Renal cortex interstitium (tissue), 15 donors: ENCODE measurements around the gene MAGED4. TPM values are rescaled to one million over a fixed set of nuclear protein-coding genes. Genes with fewer than 3 reads are reported as not detected.
"Not testable (repeated sequence)": the region's sequence is repeated elsewhere in the genome, so short reads cannot be mapped to it uniquely, and the experiment has no call there.

Experiments used
- DNase-seq, 11 donors: peaks; one replicate each; pipeline ENCODE4 v3.0.0-alpha.2; 2013; ENCODE audit warnings: low read depth in 9 of 11, low spot score in 4 of 11; ENCODE audit errors: extremely low read depth in 1 of 11
- long read RNA-seq, 16 experiments: transcript quantifications; one replicate each; lab custom pipeline, GENCODE V29; 2026
- polyA plus RNA-seq, 3 donors: library from polyadenylated mRNA; unstranded; fragments of 120-200 nt; gene quantifications; one replicate each; pipeline ENCODE4 v1.2.1, GENCODE V29; 2013; ENCODE audit not compliant: insufficient read length in 3 of 3

The MAGED4 gene, protein sequence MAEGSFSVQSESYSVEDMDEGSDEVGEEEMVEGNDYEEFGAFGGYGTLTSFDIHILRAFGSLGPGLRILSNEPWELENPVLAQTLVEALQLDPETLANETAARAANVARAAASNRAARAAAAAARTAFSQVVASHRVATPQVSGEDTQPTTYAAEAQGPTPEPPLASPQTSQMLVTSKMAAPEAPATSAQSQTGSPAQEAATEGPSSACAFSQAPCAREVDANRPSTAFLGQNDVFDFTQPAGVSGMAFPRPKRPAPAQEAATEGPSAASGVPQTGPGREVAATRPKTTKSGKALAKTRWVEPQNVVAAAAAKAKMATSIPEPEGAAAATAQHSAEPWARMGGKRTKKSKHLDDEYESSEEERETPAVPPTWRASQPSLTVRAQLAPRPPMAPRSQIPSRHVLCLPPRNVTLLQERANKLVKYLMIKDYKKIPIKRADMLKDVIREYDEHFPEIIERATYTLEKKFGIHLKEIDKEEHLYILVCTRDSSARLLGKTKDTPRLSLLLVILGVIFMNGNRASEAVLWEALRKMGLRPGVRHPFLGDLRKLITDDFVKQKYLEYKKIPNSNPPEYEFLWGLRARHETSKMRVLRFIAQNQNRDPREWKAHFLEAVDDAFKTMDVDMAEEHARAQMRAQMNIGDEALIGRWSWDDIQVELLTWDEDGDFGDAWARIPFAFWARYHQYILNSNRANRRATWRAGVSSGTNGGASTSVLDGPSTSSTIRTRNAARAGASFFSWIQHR
- polyA plus RNA-seq: 10 to 100 TPM; 32.7 to 50.2 (median 45.3) TPM
- long read RNA-seq, donor 1, partial matches to known transcripts: 7 of 8 reads
- long read RNA-seq, donor 1, other reads (novel, unspliced or antisense): 0 of 8 reads
- long read RNA-seq, donor 2, partial matches to known transcripts: 16 of 17 reads
- long read RNA-seq, donor 2, other reads (novel, unspliced or antisense): 0 of 17 reads
- long read RNA-seq, donor 3, partial matches to known transcripts: 5 of 8 reads
- long read RNA-seq, donor 3, other reads (novel, unspliced or antisense): 0 of 8 reads
- long read RNA-seq, donor 4, partial matches to known transcripts: 7 of 9 reads
- long read RNA-seq, donor 4, other reads (novel, unspliced or antisense): 0 of 9 reads
- long read RNA-seq, donor 5, partial matches to known transcripts: 33 of 35 reads
- long read RNA-seq, donor 5, other reads (novel, unspliced or antisense): 0 of 35 reads
- long read RNA-seq, donor 6, partial matches to known transcripts: 10 of 10 reads
- long read RNA-seq, donor 6, other reads (novel, unspliced or antisense): 0 of 10 reads
- long read RNA-seq, donor 7, partial matches to known transcripts: 13 of 15 reads
- long read RNA-seq, donor 7, other reads (novel, unspliced or antisense): 0 of 15 reads
- long read RNA-seq, donor 8, transcript MAGED4-204 (13 exons, 2,578 nt): major isoform, 6 of 40 reads
- long read RNA-seq, donor 8, partial matches to known transcripts: 34 of 40 reads
- long read RNA-seq, donor 8, other reads (novel, unspliced or antisense): 0 of 40 reads
- long read RNA-seq, donor 9, partial matches to known transcripts: 21 of 24 reads
- long read RNA-seq, donor 9, other reads (novel, unspliced or antisense): 0 of 24 reads
- long read RNA-seq, donor 10, partial matches to known transcripts: 12 of 13 reads
- long read RNA-seq, donor 10, other reads (novel, unspliced or antisense): 0 of 13 reads
- long read RNA-seq, donor 11, partial matches to known transcripts: 7 of 9 reads
- long read RNA-seq, donor 11, other reads (novel, unspliced or antisense): 0 of 9 reads
- long read RNA-seq, donor 12, partial matches to known transcripts: 0 of 1 reads
- long read RNA-seq, donor 12, other reads (novel, unspliced or antisense): 0 of 1 reads
- long read RNA-seq, donor 13, partial matches to known transcripts: 66 of 68 reads
- long read RNA-seq, donor 13, other reads (novel, unspliced or antisense): 0 of 68 reads
- long read RNA-seq, donor 14, partial matches to known transcripts: 14 of 16 reads
- long read RNA-seq, donor 14, other reads (novel, unspliced or antisense): 0 of 16 reads
- long read RNA-seq, donor 15, partial matches to known transcripts: 7 of 8 reads
- long read RNA-seq, donor 15, other reads (novel, unspliced or antisense): 0 of 8 reads
- long read RNA-seq, donor 16, partial matches to known transcripts: 109 of 112 reads
- long read RNA-seq, donor 16, other reads (novel, unspliced or antisense): 0 of 112 reads

DNA sequence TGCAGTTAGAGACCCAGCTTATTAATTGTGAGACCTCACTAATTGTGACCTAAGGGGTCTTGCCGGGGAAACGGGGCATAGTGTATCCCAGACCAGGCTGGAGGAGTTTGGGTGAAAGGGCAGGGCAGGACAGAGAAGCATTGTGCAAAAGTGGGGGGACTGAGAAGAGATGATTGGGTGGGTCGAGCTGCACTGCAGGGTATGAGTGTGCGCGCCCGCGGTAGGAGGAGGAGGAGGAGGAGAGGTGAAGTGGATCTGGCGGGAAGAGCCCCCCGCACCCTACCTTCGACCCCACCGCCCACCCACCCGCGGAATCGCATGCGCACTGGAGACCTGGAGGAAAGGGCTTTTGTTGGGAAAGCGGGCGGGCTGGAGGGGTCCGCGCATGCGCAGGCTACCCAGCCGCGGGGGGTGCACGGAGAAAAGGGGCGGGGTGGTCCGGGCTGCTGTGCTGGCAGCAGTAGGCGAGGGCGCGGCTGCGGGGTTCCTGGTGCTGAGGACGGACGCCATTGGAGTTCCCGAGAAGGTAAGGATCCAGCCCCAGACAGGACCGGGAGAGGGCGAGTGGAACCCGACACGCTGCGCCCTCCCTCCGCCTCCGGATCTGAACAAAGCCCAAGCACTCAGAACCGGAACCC is at the start of gene MAGED4:
TSS of gene MAGED4 (plus strand) at position 449 of the 638 bp plus-strand sequence. CDS start 1,035 bp downstream, outside the sequence.
- not testable (repeated sequence) for DNase-seq

DNA sequence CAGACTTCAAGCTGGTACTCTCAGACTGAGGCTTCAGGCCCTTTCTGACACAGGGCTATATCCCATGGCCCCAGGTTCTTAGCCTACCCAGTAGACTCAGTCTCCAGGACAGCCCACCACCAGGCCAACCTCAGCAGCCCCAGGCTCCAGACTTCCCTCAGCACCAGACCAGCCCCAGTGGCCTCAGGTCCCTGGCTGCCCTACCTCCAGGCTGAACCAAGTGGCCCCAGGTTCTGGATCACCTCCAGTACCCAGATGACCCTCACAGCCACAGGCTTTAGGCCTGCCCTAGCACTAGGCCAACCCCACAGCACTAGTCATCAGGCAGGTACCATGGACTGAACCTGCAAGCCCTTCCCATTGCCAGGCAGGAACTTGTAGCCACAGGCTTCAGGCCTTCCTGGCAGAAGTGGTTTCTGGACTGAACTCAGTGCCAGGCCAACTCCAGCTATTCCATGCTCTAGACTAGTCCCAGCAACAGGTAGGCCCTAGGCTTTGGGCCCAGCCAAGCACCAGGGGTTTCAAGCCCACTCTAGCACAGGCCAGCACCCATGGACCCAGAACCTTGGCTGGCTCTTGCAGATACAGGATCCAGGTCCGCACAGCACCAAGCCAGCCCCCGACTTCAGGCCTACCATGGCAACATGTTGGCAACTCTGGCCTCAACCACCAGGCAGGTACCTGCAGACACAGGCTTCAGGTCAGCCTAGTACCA is 45.7 kb upstream of the MAGED4 start:
- no peak for DNase-seq

DNA sequence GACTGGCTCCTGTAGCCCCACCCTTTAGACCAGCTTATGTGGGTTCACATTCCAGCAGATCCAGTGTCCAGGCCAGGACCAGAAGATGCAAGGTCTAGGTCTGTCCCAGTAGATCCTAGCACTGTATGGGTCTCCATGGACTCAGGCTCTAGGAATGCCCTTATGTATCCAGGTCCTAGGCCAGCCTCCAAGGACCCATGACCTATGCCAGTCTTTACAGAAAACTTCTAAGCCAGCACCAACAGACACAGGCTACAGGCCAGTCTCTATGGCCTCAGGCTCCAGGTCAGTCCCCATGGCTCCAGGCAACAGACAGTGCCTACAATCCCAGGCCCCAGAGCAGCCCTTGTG is 45.2 kb upstream of the MAGED4 start:
- no peak for DNase-seq

DNA sequence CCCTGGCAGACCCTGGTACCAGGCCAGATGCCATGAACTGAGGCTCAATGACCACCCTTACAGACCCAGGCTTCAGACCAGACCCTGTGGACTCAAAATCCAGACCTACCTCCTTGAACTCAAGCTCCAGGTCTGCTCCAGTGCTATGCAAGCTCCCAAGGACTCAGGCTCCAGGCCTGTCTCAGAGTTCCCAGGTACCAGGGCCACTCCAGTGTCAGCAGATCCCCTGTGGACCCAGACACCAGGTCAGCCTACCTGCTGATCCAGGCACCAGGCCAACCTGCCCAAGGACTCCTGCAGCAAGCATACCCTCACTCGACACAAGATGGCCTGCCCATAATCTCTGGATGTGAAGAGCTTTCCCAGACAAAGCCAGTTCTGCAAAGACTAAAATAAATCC is 44.7 kb upstream of the MAGED4 start:
- DNase-seq: no peak

DNA sequence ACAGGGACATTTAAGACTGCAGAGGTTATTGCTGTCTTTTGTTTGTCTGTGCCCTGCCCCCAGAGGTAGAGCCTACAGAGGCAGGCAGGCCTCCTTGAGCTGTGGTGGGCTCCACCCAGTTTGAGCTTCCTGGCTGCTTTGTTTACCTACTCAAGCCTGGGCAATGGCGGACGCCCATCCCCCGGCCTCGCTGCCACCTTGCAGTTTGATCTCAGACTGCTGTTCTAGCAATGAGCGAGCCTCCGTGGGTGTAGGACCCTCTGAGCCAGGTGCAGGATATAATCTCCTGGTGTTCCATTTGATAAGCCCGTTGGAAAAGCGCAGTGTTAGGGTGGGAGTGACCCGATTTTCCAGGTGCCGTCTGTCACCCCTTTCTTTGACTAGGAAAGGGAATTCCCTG is 34.0 kb upstream of the MAGED4 start:
- not testable (repeated sequence) for DNase-seq

DNA sequence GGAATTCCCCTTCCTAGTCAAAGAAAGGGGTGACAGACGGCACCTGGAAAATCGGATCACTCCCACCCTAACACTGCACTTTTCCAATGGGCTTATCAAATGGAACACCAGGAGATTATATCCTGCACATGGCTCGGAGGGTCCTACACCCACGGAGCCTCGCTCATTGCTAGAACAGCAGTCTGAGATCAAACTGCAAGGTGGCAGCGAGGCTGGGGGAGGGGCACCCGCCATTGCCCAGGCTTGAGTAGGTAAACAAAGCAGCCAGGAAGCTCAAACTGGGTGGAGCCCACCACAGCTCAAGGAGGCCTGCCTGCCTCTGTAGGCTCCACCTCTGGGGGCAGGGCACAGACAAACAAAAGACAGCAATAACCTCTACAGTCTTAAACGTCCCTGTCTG is 24.5 kb upstream of the MAGED4 start:
- DNase-seq: not testable (repeated sequence)

DNA sequence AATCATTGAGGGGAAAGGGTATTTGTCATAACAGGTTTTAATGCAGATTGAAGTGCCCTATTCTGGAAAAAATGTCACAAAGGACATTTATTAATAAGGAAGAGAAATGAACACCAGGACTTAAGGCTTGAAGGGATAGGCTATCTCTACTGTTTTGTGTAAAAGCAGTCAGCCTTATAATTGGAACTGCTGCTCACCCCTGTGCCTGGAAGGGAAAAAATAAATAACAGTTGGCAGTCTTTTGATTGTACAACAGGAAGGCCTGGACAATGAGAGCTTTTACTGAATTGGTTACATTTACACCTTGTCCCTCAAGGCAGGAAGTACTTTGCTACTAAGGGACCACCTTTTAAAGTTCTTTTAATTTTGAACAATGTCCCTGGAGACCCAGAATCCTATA is 17.8 kb upstream of the MAGED4 start:
- DNase-seq: no peak

DNA sequence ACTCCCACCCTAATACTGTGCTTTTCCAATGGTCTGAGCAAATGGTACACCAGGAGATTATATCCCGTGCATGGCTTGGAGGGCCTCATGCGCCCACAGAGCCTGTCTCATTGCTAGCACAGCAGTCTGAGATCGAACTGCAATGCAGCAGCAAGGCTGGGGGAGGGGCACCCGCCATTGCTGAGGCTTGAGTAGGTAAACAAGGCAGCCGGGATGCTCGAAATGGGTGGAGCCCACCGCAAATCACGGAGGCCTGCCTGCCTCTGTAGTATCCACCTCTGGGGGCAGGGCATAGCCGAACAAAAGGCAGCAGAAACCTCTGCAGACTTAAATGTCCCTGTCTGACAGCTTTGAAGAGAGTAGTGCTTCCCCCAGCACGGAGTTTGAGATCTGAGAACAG is 13.6 kb upstream of the MAGED4 start:
- not testable (repeated sequence) for DNase-seq

DNA sequence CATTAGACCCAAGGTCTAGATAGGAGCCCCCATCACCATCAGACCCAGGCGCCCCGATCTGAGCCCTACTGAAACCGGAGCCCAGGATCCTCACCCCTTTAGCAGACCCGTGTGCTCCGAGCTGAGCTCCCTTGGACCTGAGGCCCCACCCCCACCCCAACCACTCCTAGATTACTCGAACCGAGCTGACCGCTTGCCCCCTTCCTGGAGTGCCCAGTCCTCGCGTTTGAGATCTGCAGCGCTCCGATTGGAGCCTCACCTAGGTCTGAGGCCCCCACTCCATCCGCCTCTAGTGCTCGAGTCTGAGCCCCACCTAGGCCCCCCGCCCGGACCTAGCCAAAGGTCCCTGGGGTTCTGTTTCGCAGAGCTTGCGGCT is 378 bp downstream of the MAGED4 start:
- DNase-seq: not testable (repeated sequence)

DNA sequence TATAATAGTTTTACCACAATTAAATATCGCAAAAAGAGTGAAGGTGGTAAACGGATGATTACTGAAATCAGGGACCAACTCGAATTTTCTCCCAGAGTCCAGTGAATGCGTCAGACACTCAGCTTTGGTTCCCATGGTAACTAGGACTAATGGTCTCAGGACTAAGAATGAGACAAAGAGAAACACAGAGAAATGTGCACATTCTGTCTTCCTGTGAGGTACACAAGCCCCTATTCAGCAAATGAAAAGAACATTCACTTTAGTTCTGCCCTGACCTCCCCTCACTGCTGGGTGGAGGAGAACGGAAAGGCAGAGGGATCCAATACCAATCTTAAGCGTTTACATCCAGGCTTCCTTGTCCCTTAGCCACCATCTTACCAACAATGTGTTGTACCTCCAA is 26.7 kb downstream of the MAGED4 start:
- DNase-seq: not testable (repeated sequence)

DNA sequence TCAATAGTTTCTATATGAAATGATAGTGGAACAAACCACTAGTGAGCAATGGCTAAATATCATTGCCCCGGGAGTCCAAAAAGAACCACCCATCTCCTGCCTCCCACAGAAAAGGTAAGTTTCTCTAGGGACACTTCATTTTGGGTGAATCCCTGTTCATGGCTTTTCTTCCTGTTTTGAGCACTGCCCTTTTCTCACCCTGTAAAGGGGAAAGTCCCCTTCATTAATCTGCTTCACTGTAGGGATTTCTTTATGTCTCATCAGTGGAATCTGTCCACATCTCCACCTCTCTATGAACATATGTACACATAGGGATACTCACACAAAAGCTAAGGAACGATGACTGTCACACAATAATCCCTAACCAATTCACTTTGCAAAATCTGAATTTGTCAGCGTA is 28.6 kb downstream of the MAGED4 start:
- DNase-seq: no peak

DNA sequence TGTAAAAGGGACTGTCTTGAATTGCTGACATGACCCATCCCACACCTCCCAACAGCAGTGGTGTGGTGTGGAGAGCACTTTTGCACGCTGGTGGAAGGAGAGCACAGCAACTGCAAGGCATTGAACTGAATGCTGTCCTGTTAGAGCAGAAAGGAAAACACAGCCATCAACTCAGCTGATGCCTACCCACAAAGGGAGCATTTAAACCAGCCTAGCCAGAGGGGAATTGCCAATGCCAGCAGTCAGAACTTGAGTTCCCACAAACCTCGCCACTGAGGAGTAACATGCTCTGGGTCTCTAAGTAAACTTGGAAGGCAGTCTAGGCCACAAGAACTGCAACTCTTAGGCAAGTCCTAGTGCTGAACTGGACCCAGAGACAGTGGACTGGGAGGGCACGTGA is 31.9 kb downstream of the MAGED4 start:
- no peak for DNase-seq

DNA sequence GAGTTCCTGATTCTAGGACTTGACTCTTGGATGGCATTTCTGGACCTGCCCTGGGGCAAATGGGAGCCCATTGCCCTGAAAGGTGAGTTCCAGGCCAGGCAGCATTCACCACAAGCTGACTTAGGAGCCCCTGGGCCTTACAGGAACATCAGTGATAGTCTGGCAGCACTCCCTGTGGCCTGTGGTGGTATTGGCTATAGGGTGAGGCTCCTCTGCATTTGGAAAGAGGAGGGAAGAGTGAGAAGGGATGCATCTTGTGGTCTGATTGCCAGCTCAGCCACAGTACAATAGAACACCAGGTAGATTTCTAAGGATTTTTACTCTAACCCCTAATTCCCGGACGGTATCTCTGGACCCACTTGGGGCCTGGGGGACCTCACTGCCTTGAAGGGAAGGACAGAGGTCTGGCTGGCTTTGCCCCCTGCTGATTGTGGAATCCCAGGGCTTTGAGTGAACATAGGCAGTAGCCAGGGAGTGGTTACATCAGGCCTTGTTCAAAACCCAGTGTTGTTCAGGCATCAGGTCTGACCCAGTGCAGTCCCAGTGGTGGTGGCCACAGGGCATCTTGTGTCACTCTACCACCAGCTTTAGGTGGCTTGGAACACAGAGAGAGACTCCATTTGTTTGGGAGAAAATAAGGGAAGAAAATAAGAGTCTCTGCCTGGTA is 32.9 kb downstream of the MAGED4 start:
- DNase-seq: no peak

DNA sequence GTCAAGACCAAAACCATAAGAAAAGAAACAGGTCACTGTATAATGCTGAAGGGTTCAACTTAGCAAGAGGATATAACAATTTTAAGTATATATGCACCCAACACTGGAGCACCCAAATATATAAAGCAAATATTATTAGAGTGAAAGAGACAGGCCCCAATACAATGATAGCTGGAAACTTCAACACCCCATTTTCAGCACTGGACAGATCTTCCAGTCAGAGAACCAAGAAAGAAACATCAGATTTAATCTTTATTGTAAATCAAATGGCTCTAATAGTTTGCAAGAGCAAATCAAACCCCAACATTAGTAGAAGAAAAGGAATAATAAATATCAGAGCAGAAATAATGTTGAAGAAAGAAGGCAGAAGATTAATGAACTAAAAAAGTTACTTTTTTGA is 36.2 kb downstream of the MAGED4 start:
- no peak for DNase-seq
